ENCODE results near the gene TBKBP1.

Gene TBKBP1

DNA sequence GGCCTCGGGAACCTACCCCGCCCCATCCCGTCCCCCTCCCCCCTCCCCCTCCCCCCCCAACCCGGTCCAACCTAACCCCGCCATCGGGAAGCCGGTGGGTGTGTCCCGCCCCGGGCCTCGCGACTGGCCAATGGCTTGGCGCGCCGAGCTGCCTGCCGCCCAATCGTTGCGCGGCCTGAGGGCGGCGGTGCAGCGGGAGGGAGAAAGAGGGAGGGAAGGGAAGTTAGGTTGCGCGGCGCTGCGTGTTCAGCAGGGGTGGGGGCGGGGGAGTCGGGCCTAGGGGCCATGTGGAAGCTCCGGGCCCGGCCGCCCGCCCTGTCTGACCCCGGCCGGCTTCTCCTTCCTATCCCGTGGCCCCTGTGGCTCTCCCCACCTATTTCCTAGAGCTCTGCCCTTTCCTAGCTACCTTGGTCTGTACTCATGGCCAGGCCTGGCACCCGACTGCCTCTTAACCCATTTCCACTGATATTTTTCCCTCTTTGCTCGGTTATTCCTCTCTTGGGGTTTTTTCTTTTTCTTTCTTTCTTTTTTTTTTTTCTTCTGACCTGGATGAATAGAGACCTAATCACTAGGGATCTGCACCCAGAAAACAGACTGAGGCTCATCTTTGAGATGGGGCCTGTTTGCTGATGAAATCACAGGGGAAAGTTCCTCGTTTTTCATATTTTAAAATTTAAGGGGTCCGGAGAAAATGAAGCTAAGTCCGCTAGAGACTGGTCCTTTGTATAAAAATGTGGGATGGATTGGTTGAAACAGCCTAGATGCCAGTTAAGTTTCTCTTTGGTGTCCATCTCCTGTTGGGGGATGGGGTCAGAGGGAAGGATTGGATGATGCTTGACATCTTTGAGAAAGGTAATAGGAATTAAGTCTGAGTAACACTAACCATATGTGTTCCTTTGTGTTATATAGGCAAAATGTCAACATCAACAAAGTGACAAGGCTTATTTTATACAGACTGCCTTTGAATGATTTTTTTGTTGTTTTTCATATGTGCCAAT, 43.1 kb upstream of the TBKBP1 start:
- peak; percentile 93 to 97 for DNase-seq
- peak overlapping the region; percentile 91 to 93 for H3K27ac ChIP-seq
- peaks cover 0 to 47% (median 28%) of the 10 kb centered on the region in 4 donors for H3K4me1 ChIP-seq
- H3K27me3 ChIP-seq: no peaks in the 10 kb centered on the region
- peak overlapping the region; percentile 87 to 98 for H3K4me3 ChIP-seq
- intact Hi-C loops (cut with DNase I; ENCODE audit: low total_unique reads): no loop called here
- TF ChIP-seq, protein P1, sequence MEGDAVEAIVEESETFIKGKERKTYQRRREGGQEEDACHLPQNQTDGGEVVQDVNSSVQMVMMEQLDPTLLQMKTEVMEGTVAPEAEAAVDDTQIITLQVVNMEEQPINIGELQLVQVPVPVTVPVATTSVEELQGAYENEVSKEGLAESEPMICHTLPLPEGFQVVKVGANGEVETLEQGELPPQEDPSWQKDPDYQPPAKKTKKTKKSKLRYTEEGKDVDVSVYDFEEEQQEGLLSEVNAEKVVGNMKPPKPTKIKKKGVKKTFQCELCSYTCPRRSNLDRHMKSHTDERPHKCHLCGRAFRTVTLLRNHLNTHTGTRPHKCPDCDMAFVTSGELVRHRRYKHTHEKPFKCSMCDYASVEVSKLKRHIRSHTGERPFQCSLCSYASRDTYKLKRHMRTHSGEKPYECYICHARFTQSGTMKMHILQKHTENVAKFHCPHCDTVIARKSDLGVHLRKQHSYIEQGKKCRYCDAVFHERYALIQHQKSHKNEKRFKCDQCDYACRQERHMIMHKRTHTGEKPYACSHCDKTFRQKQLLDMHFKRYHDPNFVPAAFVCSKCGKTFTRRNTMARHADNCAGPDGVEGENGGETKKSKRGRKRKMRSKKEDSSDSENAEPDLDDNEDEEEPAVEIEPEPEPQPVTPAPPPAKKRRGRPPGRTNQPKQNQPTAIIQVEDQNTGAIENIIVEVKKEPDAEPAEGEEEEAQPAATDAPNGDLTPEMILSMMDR (IDR thresholded peaks at IDR 0.05): no peak
- peaks cover 25 to 38% (median 38%) of the 10 kb centered on the region in 3 donors for H3K36me3 ChIP-seq
- H3K9me3 ChIP-seq: no peaks in the 10 kb centered on the region

DNA sequence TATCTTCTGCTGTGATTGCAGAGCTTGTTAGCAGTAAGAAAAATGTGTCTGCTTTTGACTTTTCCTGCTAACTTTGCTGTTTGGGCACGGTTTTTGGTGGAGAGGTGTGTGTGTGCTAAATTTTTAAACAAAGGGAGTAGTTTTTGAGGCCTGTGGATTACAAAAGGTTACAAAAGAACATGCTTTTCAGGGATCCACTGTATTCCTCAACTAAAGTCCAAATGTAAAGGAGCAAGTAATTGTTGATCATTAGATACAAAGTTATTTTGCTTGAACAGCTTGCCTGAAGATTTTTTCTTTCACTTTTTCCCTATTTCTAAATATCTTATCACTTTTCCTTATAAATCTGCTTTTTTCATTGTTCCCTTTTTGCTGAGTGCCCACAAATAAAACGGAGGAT, 42.3 kb upstream of the TBKBP1 start:
- H3K36me3 ChIP-seq: peaks cover 34 to 47% (median 47%) of the 10 kb centered on the region in 3 donors
- no peak overlapping the region for H3K27ac ChIP-seq
- H3K4me3 ChIP-seq: no peak overlapping the region
- intact Hi-C loops (cut with DNase I; ENCODE audit: low total_unique reads): no loop called here
- no peaks in the 10 kb centered on the region for H3K27me3 ChIP-seq
- TF ChIP-seq, protein P1 (IDR thresholded peaks at IDR 0.05): no peak
- no peak for DNase-seq
- peaks cover 0 to 47% (median 28%) of the 10 kb centered on the region in 4 donors for H3K4me1 ChIP-seq
- no peaks in the 10 kb centered on the region for H3K9me3 ChIP-seq

DNA sequence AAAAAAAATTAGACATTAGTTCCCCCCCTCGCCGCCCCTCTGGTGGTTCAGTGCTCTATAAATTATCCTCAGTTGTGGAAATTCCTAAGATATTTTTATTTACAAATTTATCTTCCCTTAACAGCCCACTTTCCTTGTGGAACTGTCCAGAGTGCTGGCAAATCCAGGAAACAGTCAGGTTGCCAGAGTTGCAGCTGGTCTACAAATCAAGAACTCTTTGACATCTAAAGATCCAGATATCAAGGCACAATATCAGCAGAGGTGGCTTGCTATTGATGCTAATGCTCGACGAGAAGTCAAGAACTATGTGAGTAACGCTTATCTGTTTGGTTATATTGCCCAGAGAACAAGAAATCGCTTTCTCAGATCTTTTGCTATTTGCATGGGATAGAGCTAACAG, 41.4 kb upstream of the TBKBP1 start:
- intact Hi-C loops (cut with DNase I; ENCODE audit: low total_unique reads): no loop called here
- Histone ChIP-seq H3K27me3 (no peaks in the 10 kb centered on the region), H3K9me3 (no peaks in the 10 kb centered on the region), H3K27ac (no peak overlapping the region), H3K4me1 (peaks cover 0 to 47% (median 28%) of the 10 kb centered on the region in 4 donors), H3K4me3 (no peak overlapping the region), H3K36me3 (peaks cover 43 to 55% (median 55%) of the 10 kb centered on the region in 3 donors)
- TF ChIP-seq, protein P1 (IDR thresholded peaks at IDR 0.05): no peak
- DNase-seq: no peak

DNA sequence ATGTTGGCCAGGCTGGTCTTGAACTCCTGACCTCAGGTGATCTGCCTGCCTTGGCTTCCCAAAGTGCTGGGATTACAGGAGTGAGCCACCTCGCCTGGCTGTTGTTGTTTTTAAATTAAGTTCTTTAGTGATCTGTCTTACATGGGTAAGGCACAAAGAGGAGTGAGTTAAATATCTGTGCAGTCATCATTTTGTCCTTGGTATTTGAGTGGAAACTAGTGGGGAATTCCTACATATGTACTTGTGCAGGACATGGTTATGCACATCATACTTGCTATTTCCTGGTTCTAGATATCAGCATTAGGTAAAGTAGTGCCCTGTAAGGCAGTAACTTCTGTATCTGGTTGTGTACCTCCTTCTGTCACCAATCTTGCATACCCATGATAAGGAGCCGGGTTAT, 40.5 kb upstream of the TBKBP1 start:
- H3K9me3 ChIP-seq: no peaks in the 10 kb centered on the region

DNA sequence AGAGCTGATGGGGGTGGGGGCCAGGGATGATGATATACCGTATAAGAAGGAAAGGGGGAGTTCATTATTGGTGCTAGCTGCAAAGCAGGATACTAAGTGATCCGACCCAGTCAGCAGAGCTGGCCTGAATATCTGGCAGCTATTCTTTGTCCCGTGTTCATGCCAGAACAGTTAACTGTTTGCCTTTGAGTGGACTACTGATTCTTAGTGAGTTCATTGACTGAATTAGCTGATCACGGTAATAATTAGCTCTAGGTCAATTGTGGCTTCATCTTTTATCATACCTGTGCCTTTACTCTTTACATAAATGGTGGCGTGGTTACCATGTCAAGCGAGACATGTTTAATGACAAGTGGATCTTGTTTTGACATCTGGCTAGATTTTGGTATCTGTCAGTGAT, 39.0 kb upstream of the TBKBP1 start:
- intact Hi-C loops (cut with DNase I; ENCODE audit: low total_unique reads): no loop called here
- Histone ChIP-seq H3K27me3 (no peaks in the 10 kb centered on the region), H3K27ac (no peak overlapping the region), H3K9me3 (no peaks in the 10 kb centered on the region), H3K4me1 (peaks cover 0 to 37% (median 20%) of the 10 kb centered on the region in 4 donors), H3K36me3 (peaks cover 65 to 80% (median 79%) of the 10 kb centered on the region in 3 donors), H3K4me3 (no peak overlapping the region)
- DNase-seq: no peak
- TF ChIP-seq, protein P1 (IDR thresholded peaks at IDR 0.05): no peak

More for the DNA sequence above, 40.5 kb upstream of the TBKBP1 start:
- Histone ChIP-seq H3K27ac (no peak overlapping the region), H3K36me3 (peaks cover 52 to 64% (median 64%) of the 10 kb centered on the region in 3 donors), H3K4me1 (peaks cover 0 to 43% (median 26%) of the 10 kb centered on the region in 4 donors), H3K27me3 (no peaks in the 10 kb centered on the region), H3K4me3 (no peak overlapping the region)
- TF ChIP-seq, protein P1 (IDR thresholded peaks at IDR 0.05): no peak
- intact Hi-C loops (cut with DNase I; ENCODE audit: low total_unique reads): no loop called here
- no peak for DNase-seq

Data from tibial artery (tissue), 4 donors.